HepG2 (cell line): ENCODE results near the gene ARHGEF4. TPM values are rescaled to one million over a fixed set of nuclear protein-coding genes. Genes with fewer than 3 reads are reported as not detected.

Source experiments
- ARID5B ChIP-seq: IDR thresholded peaks from 2 replicates; pipeline ENCODE4 v1.4.0; 2020; ENCODE audit warnings: mild to moderate bottlenecking, missing genetic modification reagents
- EHMT2 ChIP-seq: fragments of 200-600 bp; sonication (generic); IDR thresholded peaks from 2 replicates; pipeline ENCODE4 v1.7.0; 2017; ENCODE audit warnings: antibody characterized with exemption, low read depth, low read length, borderline replicate concordance
- GLI4 ChIP-seq: sonication (generic); formaldehyde crosslinking; IDR thresholded peaks from 2 replicates; pipeline ENCODE4 v1.5.1; 2020; ENCODE audit warnings: missing genetic modification reagents, mild to moderate bottlenecking, moderate library complexity, borderline replicate concordance
- KDM3A ChIP-seq: IDR thresholded peaks from 2 replicates; pipeline ENCODE4 v1.6.1; 2018; ENCODE audit warnings: low read depth, missing compliant biosample characterization
- SCMH1 ChIP-seq: sonication (generic); formaldehyde crosslinking; IDR thresholded peaks from 2 replicates; pipeline ENCODE4 v1.9.0; 2021; ENCODE audit warnings: missing genetic modification reagents, mild to moderate bottlenecking, borderline replicate concordance
- SP2 ChIP-seq: sonication (generic); formaldehyde crosslinking; IDR thresholded peaks from 2 replicates; pipeline ENCODE4 v1.5.1; 2020; ENCODE audit warnings: mild to moderate bottlenecking, missing genetic modification reagents
- SRY ChIP-seq: sonication (generic); formaldehyde crosslinking; IDR thresholded peaks from 2 replicates; pipeline ENCODE4 v1.8.0; 2022; ENCODE audit warnings: mild to moderate bottlenecking, missing genetic modification reagents
- STAT6 ChIP-seq: sonication (generic); formaldehyde crosslinking; IDR thresholded peaks from 2 replicates; pipeline ENCODE4 v1.4.0; 2020; ENCODE audit warnings: missing genetic modification reagents, mild to moderate bottlenecking, borderline replicate concordance
- ZBTB20 ChIP-seq: sonication (generic); formaldehyde crosslinking; IDR thresholded peaks from 2 replicates; pipeline ENCODE4 v1.8.1; 2023; ENCODE audit warnings: missing genetic modification reagents, low read depth, mild to moderate bottlenecking, borderline replicate concordance
- ZC3H13 ChIP-seq: sonication (generic); formaldehyde crosslinking; IDR thresholded peaks from 2 replicates; pipeline ENCODE4 v1.8.1; 2023; ENCODE audit warnings: mild to moderate bottlenecking, missing genetic modification reagents, moderate library complexity
- ZFP82 ChIP-seq: sonication (generic); formaldehyde crosslinking; IDR thresholded peaks from 2 replicates; pipeline ENCODE4 v1.5.1; 2020; ENCODE audit warnings: mild to moderate bottlenecking, missing genetic modification reagents, borderline replicate concordance
- ZMYM4 ChIP-seq: sonication (generic); formaldehyde crosslinking; IDR thresholded peaks from 2 replicates; pipeline ENCODE4 v1.8.1; 2023; ENCODE audit warnings: mild to moderate bottlenecking, missing genetic modification reagents
- ZNF224 ChIP-seq: sonication (generic); formaldehyde crosslinking; IDR thresholded peaks from 2 replicates; pipeline ENCODE4 v1.5.0; 2020; ENCODE audit warnings: mild to moderate bottlenecking, missing genetic modification reagents
- ZNF644 ChIP-seq: IDR thresholded peaks from 2 replicates; pipeline ENCODE4 v1.6.1; 2016; ENCODE audit warnings: low read depth
- polyA plus RNA-seq, 8 experiments: library from polyadenylated mRNA; depleted of rRNA in 3 of 8; stranded (reverse) in 7 of 8; unstranded in 1 of 8; fragments of >200 nt; fragmentation: Illumina TruSeq in 4 of 8; extraction: Trizol in 4 of 8; gene quantifications; 2 replicates each; pipeline versions ENCODE4 v1.2.1 to v1.2.3, GENCODE V29; 2011 to 2016; ENCODE audit warnings: low read depth in 4 of 8, missing spikeins in 1 of 8, mixed read lengths in 1 of 8; ENCODE audit not compliant: insufficient read depth in 1 of 8
- total RNA-seq, 5 experiments: library from RNA; depleted of rRNA; stranded (reverse); fragments of >200 nt; fragmentation: Illumina TruSeq; extraction: Trizol; gene quantifications; 2 replicates each; pipeline ENCODE4 v1.2.3, GENCODE V29; 2016; ENCODE audit warnings: low read depth in 1 of 5
- TF ChIP-seq, protein P1 (sequence below): sonication (generic); formaldehyde crosslinking; IDR thresholded peaks from 2 replicates; pipeline ENCODE4 v1.5.1; 2020; ENCODE audit warnings: missing genetic modification reagents, mild to moderate bottlenecking, borderline replicate concordance
- TF ChIP-seq, protein P2 (sequence below): sonication (generic); formaldehyde crosslinking; IDR thresholded peaks from 2 replicates; pipeline ENCODE4 v1.9.0; 2021; ENCODE audit warnings: missing genetic modification reagents, borderline replicate concordance
- TF ChIP-seq, protein P3 (sequence below): sonication (generic); formaldehyde crosslinking; IDR thresholded peaks from 2 replicates; pipeline ENCODE4 v1.4.0; 2020; ENCODE audit warnings: mild to moderate bottlenecking, missing genetic modification reagents, borderline replicate concordance

Gene ARHGEF4
- total and polyA plus RNA-seq, 2 of the 13 experiments (the other 11 are each of a cell fraction or from before 2014, with no cell fraction given) = 0.11 to 0.13 TPM

GRCh38 chr2:131093006-131093695 lies 256.4 kb downstream of the ARHGEF4 start, which contains the start of gene FAM168B (continued):
- no peak for TF ChIP-seq ARID5B (CRISPR knock-in tag)
- TF ChIP-seq ZMYM4 (CRISPR knock-in tag) = peak; percentile 87
- peak; percentile 95 for TF ChIP-seq ZFP82
- no peak for TF ChIP-seq STAT6 (CRISPR knock-in tag)
- TF ChIP-seq EHMT2 = no peak
- TF ChIP-seq ZNF224 (CRISPR knock-in tag) = 0 out of 2 replicates have a peak, but pooled peaks have one; percentile 28
- TF ChIP-seq SP2 = peak; percentile 54; the same call in 1 of the 2 replicates
- TF ChIP-seq, protein P1, sequence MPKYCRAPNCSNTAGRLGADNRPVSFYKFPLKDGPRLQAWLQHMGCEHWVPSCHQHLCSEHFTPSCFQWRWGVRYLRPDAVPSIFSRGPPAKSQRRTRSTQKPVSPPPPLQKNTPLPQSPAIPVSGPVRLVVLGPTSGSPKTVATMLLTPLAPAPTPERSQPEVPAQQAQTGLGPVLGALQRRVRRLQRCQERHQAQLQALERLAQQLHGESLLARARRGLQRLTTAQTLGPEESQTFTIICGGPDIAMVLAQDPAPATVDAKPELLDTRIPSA (CRISPR knock-in tag) = 0 out of 2 replicates have a peak, but pooled peaks have one; percentile 72
- no peak for TF ChIP-seq ZNF644 (CRISPR knock-in tag)
- no peak for TF ChIP-seq GLI4 (CRISPR knock-in tag)
- TF ChIP-seq, protein P2, sequence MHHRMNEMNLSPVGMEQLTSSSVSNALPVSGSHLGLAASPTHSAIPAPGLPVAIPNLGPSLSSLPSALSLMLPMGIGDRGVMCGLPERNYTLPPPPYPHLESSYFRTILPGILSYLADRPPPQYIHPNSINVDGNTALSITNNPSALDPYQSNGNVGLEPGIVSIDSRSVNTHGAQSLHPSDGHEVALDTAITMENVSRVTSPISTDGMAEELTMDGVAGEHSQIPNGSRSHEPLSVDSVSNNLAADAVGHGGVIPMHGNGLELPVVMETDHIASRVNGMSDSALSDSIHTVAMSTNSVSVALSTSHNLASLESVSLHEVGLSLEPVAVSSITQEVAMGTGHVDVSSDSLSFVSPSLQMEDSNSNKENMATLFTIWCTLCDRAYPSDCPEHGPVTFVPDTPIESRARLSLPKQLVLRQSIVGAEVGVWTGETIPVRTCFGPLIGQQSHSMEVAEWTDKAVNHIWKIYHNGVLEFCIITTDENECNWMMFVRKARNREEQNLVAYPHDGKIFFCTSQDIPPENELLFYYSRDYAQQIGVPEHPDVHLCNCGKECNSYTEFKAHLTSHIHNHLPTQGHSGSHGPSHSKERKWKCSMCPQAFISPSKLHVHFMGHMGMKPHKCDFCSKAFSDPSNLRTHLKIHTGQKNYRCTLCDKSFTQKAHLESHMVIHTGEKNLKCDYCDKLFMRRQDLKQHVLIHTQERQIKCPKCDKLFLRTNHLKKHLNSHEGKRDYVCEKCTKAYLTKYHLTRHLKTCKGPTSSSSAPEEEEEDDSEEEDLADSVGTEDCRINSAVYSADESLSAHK (CRISPR knock-in tag) = no peak
- TF ChIP-seq ZBTB20 = no peak
- TF ChIP-seq KDM3A = no peak; the same call in 1 of the 2 replicates
- no peak for TF ChIP-seq ZC3H13 (CRISPR knock-in tag)
- no peak for TF ChIP-seq SCMH1
- TF ChIP-seq, protein P3, sequence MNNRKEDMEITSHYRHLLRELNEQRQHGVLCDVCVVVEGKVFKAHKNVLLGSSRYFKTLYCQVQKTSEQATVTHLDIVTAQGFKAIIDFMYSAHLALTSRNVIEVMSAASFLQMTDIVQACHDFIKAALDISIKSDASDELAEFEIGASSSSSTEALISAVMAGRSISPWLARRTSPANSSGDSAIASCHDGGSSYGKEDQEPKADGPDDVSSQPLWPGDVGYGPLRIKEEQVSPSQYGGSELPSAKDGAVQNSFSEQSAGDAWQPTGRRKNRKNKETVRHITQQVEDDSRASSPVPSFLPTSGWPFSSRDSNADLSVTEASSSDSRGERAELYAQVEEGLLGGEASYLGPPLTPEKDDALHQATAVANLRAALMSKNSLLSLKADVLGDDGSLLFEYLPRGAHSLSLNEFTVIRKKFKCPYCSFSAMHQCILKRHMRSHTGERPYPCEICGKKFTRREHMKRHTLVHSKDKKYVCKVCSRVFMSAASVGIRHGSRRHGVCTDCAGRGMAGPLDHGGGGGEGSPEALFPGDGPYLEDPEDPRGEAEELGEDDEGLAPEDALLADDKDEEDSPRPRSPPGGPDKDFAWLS = no peak
- peak; percentile 85; the same call in 1 of the 2 replicates for TF ChIP-seq SRY
